Breast epithelium (tissue), 3 donors: ENCODE measurements around the gene SDR9C7.

ENCODE experiments used
- CTCF ChIP-seq, 3 donors: fragments of 450-650 bp; IDR thresholded peaks; one replicate each; pipeline ENCODE4 v1.5.1; 2016 to 2017; ENCODE audit warnings: antibody characterized with exemption in 3 of 3, mild to moderate bottlenecking in 3 of 3, moderate library complexity in 3 of 3
- POLR2AphosphoS5 ChIP-seq, 3 donors: sonication (generic); formaldehyde crosslinking; IDR thresholded peaks; one replicate each; pipeline ENCODE4 v1.6.1; 2017; ENCODE audit warnings: antibody characterized with exemption in 3 of 3

GRCh38 chr12:56916296-56916995 is 17.8 kb downstream of the SDR9C7 start:
- no peak for TF ChIP-seq CTCF (IDR thresholded peaks at IDR 0.05)
- TF ChIP-seq POLR2AphosphoS5 (IDR thresholded peaks at IDR 0.05) = no peak
